Gastroesophageal sphincter (tissue), 4 donors: ENCODE data around the gene KRCC1. TPM values are rescaled to one million over a fixed set of nuclear protein-coding genes. Genes with fewer than 3 reads are reported as not detected.
"Not testable (repeated sequence)": the region's sequence is repeated elsewhere in the genome, so short reads cannot be mapped to it uniquely, and the experiment has no call there.

Source experiments
- ATAC-seq: fragments of 150-250 bp; one replicate; pipeline ENCODE4 v1.9.1; 2016; ENCODE audit warnings: mild to moderate bottlenecking, moderate library complexity
- H3K27ac ChIP-seq, 4 donors: fragments of 200-600 bp; sonication (generic) in 3 of 4; 1 replicate in 3 of 4; 2 replicates in 1 of 4; pipeline ENCODE4 v1.5.1; 2016 to 2019
- H3K27me3 ChIP-seq: fragments of 200-600 bp; sonication (generic); one replicate; pipeline ENCODE4 v1.5.1; 2019
- H3K36me3 ChIP-seq, 2 donors: fragments of 200-600 bp; sonication (generic); one replicate each; pipeline ENCODE4 v1.5.1; 2019; ENCODE audit warnings: control low read depth in 1 of 2
- H3K4me1 ChIP-seq, 3 donors: fragments of 200-600 bp; sonication (generic); 1 replicate in 2 of 3; 2 replicates in 1 of 3; pipeline ENCODE4 v1.5.1; 2016 to 2019; ENCODE audit warnings: control low read depth in 2 of 3
- H3K4me3 ChIP-seq, 2 donors: fragments of 200-600 bp; sonication (generic); one replicate each; pipeline ENCODE4 v1.5.1; 2019; ENCODE audit warnings: mild to moderate bottlenecking in 1 of 2, moderate library complexity in 1 of 2
- H3K9me3 ChIP-seq, 3 donors: fragments of 200-600 bp; sonication (generic); one replicate each; pipeline ENCODE4 v1.5.1; 2017 to 2019; ENCODE audit warnings: control low read depth in 2 of 3
- CTCF ChIP-seq, 4 experiments: fragments of 200-600 bp in 2 of 4; fragments of 450-650 bp in 2 of 4; sonication (generic) in 1 of 4; IDR thresholded peaks; one replicate each; pipeline ENCODE4 v1.5.1; 2017 to 2019; ENCODE audit warnings: antibody characterized with exemption in 4 of 4, mild to moderate bottlenecking in 2 of 4, moderate library complexity in 2 of 4
- EP300 ChIP-seq: sonication (generic); formaldehyde crosslinking; IDR thresholded peaks from one replicate; pipeline ENCODE4 v1.6.1; 2017; ENCODE audit warnings: antibody characterized with exemption, mild to moderate bottlenecking
- POLR2A ChIP-seq, 2 donors: fragments of 450-650 bp; IDR thresholded peaks; one replicate each; pipeline ENCODE4 v1.6.1; 2017; ENCODE audit warnings: antibody characterized with exemption in 2 of 2, mild to moderate bottlenecking in 2 of 2, moderate library complexity in 1 of 2
- POLR2AphosphoS5 ChIP-seq: sonication (generic); formaldehyde crosslinking; IDR thresholded peaks from one replicate; pipeline ENCODE4 v1.6.1; 2017; ENCODE audit warnings: antibody characterized with exemption
- WGBS, 2 donors: methylation state at CpG; one replicate each; pipeline ENCODE4 v1.1.5; 2018; ENCODE audit warnings: low coverage in 1 of 2; 5-methylcytosine and 5-hydroxymethylcytosine counted together
- total RNA-seq, 4 donors: library from RNA; depleted of rRNA; stranded (reverse); fragments of >200 nt; gene quantifications; one replicate each; pipeline ENCODE4 v1.1.0, GENCODE V29; 2016

Gene KRCC1
- total RNA-seq, 4 donors from 2014 or later, result 28.3 to 45.3 (median 32.9) TPM

DNA sequence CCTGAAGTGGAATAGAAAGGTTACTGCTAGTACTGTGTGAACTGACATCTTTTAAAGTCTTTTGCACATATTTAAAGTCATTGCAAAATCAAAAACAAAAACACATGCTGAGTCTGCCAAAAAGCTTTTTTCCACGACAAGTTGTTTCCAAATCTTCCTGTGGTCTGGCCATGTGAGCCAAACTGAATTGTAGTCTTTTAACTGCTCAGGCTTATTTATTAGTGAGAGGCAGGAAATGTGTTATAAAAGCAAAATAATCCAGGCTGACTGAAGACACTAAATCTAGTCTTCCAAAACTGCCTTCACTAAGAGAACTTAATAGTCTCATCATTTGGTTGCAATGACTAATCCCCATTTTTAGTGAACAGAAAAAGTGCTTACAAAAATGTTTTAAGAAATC lies 2.3 kb downstream of the KRCC1 start:
- H3K9me3 ChIP-seq, result no peaks in the 10 kb centered on the region
- no peaks in the 10 kb centered on the region for H3K27me3 ChIP-seq
- no peak overlapping the region for H3K4me3 ChIP-seq
- H3K4me1 ChIP-seq, result peaks cover 0 to 54% (median 3%) of the 10 kb centered on the region in 3 donors
- WGBS, 2 donors, result 0% methylated on average over 1 of the region's 1 CpG
- H3K36me3 ChIP-seq, result no peaks in the 10 kb centered on the region
- no peak for ATAC-seq
- TF ChIP-seq POLR2A (IDR thresholded peaks at IDR 0.05), result no peak
- TF ChIP-seq CTCF (IDR thresholded peaks at IDR 0.05), result no peak
- TF ChIP-seq POLR2AphosphoS5, result no peak
- no peak for TF ChIP-seq EP300
- peak overlapping the region in 3 of 4 donors; percentile 96 to 97 (median 96) for H3K27ac ChIP-seq

GRCh38 chr2:88051792-88052191 lies 3.8 kb downstream of the KRCC1 start:
- Histone ChIP-seq H3K9me3 (no peaks in the 10 kb centered on the region), H3K27ac (no peak overlapping the region), H3K4me3 (no peak overlapping the region), H3K27me3 (no peaks in the 10 kb centered on the region), H3K36me3 (no peaks in the 10 kb centered on the region), H3K4me1 (peaks cover 0 to 54% (median 3%) of the 10 kb centered on the region in 3 donors)
- TF ChIP-seq EP300, result no peak
- no peak for TF ChIP-seq POLR2A (IDR thresholded peaks at IDR 0.05)
- TF ChIP-seq POLR2AphosphoS5, result no peak
- no peak for TF ChIP-seq CTCF (IDR thresholded peaks at IDR 0.05)
- no peak for ATAC-seq
- 33 to 80% methylated on average over 1 to 2 of the region's 2 CpGs for WGBS, 2 donors

DNA sequence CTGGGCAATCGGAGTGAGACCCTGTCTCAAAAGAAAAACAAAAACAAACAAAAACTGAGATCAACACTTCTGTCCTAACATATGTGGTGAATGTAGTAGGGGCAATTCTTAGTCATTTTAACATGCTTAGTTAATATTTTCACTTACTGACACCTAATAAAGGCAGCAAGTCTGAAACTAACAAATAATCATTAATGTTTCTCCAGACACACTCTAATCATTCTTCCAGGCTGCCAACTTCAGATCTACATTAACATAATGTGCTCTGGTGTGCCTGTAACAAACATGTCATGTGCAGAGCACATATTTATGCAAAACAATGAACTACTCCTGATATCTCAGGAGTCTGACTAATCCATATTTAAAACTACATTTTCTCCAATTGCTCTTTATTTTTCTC lies 6.0 kb downstream of the KRCC1 start:
- 73% methylated on average over 1 of the region's 1 CpG; no CpG with 5 or more reads in 1 of the 2 donors for WGBS, 2 donors
- no peak for ATAC-seq
- H3K27ac ChIP-seq, result no peak overlapping the region

GRCh38 chr2:88048541-88048940 lies 7.0 kb downstream of the KRCC1 start:
- Histone ChIP-seq H3K4me3 (no peak overlapping the region), H3K27ac (no peak overlapping the region), H3K36me3 (peaks cover 0 to 5% of the 10 kb centered on the region in 2 donors), H3K27me3 (no peaks in the 10 kb centered on the region), H3K4me1 (peaks cover 0 to 39% (median 0%) of the 10 kb centered on the region in 3 donors), H3K9me3 (no peaks in the 10 kb centered on the region)
- 87 to 88% methylated on average over 3 of the region's 3 CpGs for WGBS, 2 donors
- no peak for ATAC-seq
- TF ChIP-seq POLR2A (IDR thresholded peaks at IDR 0.05), result no peak
- no peak for TF ChIP-seq CTCF (IDR thresholded peaks at IDR 0.05)
- no peak for TF ChIP-seq EP300

More for the DNA sequence above, 6.0 kb downstream of the KRCC1 start:
- Histone ChIP-seq H3K36me3 (no peaks in the 10 kb centered on the region), H3K4me3 (no peak overlapping the region), H3K4me1 (peaks cover 0 to 50% (median 0%) of the 10 kb centered on the region in 3 donors), H3K9me3 (no peaks in the 10 kb centered on the region), H3K27me3 (no peaks in the 10 kb centered on the region)
- TF ChIP-seq EP300 (no peak), CTCF (IDR thresholded peaks at IDR 0.05) (no peak), POLR2AphosphoS5 (no peak), POLR2A (IDR thresholded peaks at IDR 0.05) (no peak)

- not testable (repeated sequence) for H3K36me3 ChIP-seq, H3K27ac ChIP-seq, H3K27me3 ChIP-seq, ATAC-seq, H3K9me3 ChIP-seq, H3K4me3 ChIP-seq
- WGBS, 2 donors, result 83 to 94% methylated on average over 4 to 5 of the region's 6 CpGs
- peaks cover 0 to 13% (median 0%) of the 10 kb centered on the region in 3 donors for H3K4me1 ChIP-seq
Observed at GRCh38 chr2:88045561-88045960, 10.0 kb downstream of the KRCC1 start.
